GM19240 (cell line): Measurements from ENCODE around the gene FUT2.

Experiments used
- DNase-seq: peaks from one replicate; pipeline ENCODE4 v3.0.0; 2011; ENCODE audit warnings: low spot score; ENCODE audit not compliant: insufficient read length

Gene FUT2

DNA sequence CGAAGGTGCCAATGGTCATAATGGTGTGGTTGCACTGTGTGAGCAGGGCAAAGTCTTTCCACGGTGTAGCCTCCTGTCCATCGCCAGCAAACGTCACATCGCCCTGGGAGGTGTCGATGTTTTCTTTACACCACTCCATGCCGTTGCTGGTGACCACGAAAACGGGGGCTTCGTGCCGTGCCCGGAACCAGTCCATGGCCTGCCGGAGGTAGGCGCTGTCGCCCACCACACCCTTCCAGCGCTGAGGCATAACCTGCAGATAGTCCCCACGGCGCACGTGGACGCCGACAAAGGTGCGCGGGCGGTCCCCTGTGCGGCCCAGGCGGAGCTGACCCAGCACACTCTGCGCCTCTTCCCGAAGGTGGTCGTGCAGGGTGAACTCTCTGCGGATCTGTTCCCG, 54.6 kb downstream of the FUT2 start:
- DNase-seq: no peak

DNA sequence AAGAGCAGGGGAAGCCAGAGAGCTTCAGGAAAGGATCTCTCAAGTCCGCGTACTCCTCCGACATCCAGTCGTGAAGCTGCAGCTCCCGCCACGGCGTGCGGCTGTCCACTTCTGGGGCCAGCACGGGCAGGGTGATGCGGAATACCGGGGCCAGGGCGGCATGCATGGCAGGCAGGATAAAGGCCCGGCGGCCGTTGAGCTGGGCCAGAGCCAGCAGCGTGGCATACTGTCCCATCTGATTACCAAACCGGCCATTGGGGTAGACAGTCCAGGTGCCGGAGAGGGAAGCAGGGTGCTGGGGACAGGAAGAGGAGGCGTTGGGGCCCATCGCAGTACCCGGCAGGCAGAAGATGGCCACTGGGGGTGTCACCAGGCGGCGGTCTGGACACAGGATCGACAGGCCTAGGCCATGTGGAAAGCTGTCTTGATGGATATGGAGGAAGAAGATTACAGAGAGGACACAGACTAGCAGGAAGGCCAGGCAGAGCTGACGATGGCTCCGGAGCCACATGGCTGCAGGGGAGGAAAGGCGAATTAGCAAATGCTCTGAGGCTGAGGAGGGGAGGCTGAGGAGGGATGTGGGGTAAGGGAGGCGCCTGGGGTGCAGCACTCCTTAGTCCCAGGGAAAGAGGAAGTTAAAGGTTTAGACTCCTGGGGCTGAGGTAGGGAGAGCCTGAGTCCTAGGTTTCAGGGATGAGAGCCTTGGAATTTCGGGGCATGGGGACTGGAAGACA, 55.2 kb downstream of the FUT2 start:
- no peak for DNase-seq

GRCh38 chr19:48751845-48752495, 56.2 kb downstream of the FUT2 start:
- DNase-seq: no peak

DNA sequence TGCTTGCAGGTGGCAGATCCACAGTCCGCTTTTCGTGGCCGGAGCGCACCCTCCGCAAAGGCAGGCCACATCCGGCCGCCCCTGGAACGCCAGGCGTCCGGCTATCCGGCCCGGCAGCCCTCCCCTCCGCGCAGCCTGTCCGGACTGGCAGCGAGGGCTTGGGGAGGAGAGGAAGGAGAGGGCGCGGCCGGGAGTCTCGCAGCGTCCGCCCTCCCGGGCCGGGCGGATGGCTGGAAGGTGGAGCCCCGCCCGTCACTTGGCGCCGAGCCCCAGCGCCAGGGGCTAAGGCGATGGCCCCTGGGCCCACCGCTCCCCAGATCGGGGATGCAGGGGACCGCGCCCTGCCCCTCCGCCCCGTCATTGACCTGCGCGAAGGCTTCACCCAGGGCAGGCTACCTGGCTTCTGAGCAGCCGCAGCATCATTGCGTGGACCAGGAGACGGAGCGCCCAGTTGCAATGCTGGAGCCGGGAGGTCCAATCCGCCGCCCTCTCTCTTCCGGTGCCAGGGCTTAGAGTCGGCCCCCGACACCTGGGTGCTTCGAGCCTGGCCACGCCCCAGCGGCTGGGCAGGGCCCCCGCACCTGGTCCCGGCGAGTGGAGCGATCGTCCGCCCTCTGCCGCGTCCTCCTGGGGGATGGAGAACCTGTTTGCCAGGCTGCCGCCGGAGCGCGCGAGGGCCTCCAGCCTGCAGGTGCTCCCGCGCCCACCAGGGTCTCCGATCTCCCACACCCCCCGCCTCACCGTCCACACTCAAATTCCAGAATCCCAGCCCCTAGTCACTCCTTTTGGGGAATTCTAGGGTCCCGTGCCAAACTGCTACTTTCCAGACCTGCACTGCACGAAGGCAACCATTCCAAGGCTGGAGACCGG, 57.0 kb downstream of the FUT2 start, which contains the start of gene FUT1:
Gene FUT1, minus strand, starts transcription at position 146 of the 870 bp plus-strand sequence. CDS start 1,360 bp downstream, outside the sequence.
- no peak for DNase-seq

DNA sequence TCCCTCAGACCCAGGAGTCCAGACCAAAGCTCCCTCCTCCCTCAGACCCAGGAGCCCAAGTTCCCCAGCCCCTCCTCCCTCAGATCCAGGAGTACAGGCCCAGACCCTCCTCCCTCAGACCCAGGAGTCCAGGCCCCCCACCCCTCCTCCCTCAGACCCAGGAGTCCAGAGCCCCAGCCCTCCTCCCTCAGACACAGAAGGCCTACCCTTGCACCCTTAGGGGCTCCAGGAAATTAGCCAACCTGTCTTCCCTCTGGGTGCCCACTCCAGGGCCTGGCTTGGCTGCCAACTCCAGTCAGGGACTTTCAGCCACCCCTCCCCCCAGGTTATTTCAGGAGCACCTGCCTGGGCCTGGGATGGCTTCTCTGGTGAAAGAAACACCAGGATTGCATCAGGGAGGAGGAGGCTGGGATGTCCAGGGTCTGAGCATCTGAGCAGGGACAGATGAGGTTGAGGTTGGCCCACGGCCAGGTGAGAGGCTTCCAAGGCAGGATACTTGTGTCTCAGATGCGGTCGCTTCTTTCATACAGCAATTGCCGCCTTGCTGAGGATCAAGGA, 59.4 kb downstream of the FUT2 start, which contains the start of gene FGF21:
Gene FGF21, plus strand, starts transcription at position 441 of the 558 bp plus-strand sequence. CDS start 713 bp downstream, outside the sequence.
- no peak for DNase-seq
